Natural killer cell treated with Interleukin-12 subunit alpha and Interleukin-12 subunit beta and Interleukin-15 and Interleukin-18, amount 100 ng/mL, for 72 hours (primary cell): ENCODE results near the gene IL1RN. TPM values are rescaled to one million over a fixed set of nuclear protein-coding genes. Genes with fewer than 3 reads are reported as not detected.

Experiments
- ATAC-seq, 2 donors: fragments of 150-1000 bp; cut with Tn5 transposase in 1 of 2; sonication (Bioruptor Pico), chemical (Tn5 transposase) in 1 of 2; 2 replicates each; pipeline ENCODE4 v1.10.0; 2021
- DNase-seq: peaks from one replicate; pipeline ENCODE4 v3.0.0; 2022; ENCODE audit warnings: low spot score
- H3K27ac Mint-ChIP-seq, 2 donors: 1 replicate in 1 of 2; 2 replicates in 1 of 2; pipeline ENCODE4 v1.8.0; 2022; ENCODE audit warnings: mixed read lengths in 2 of 2, mild to moderate bottlenecking in 1 of 2, moderate library complexity in 1 of 2
- H3K27me3 Mint-ChIP-seq, 2 donors: 1 replicate in 1 of 2; 2 replicates in 1 of 2; pipeline ENCODE4 v1.8.0; 2022; ENCODE audit warnings: mixed read lengths in 2 of 2
- H3K36me3 Mint-ChIP-seq: one replicate; pipeline ENCODE4 v1.8.0; 2022; ENCODE audit warnings: mixed read lengths
- H3K4me1 Mint-ChIP-seq, 2 donors: 1 replicate in 1 of 2; 2 replicates in 1 of 2; pipeline ENCODE4 v1.8.0; 2022; ENCODE audit warnings: low read depth in 2 of 2, mixed read lengths in 2 of 2, mild to moderate bottlenecking in 1 of 2
- H3K4me3 Mint-ChIP-seq: one replicate; pipeline ENCODE4 v1.8.0; 2022; ENCODE audit warnings: mixed read lengths
- H3K9me3 Mint-ChIP-seq: 2 replicates; pipeline ENCODE4 v1.8.0; 2022; ENCODE audit warnings: mixed read lengths
- total RNA-seq, 2 donors: library from RNA; stranded (reverse); gene quantifications; one replicate each; pipeline ENCODE4 v1.2.3, GENCODE V29; 2022

Gene IL1RN
- total RNA-seq, 2 donors from 2014 or later, result 3.3 to 3.7 TPM

- no peaks in the 10 kb centered on the region for H3K9me3 Mint-ChIP-seq
- no peaks in the 10 kb centered on the region for H3K36me3 Mint-ChIP-seq
- DNase-seq, result peak; percentile 78
- no peaks in the 10 kb centered on the region for H3K27me3 Mint-ChIP-seq
- H3K27ac Mint-ChIP-seq, result no peak overlapping the region
- peaks cover 13 to 18% of the 10 kb centered on the region in 2 donors for H3K4me1 Mint-ChIP-seq
- no peak overlapping the region for H3K4me3 Mint-ChIP-seq
- ATAC-seq, result peak; percentile 51 to 64
Observed at GRCh38 chr2:113138428-113139322, 11.3 kb downstream of the IL1RN start.

GRCh38 chr2:113141451-113141850, 14.1 kb downstream of the IL1RN start:
- ATAC-seq (no peak), DNase-seq (no peak)
- peaks cover 13% of the 10 kb centered on the region in 2 donors for H3K4me1 Mint-ChIP-seq
- no peak overlapping the region for H3K27ac Mint-ChIP-seq
- H3K36me3 Mint-ChIP-seq, result no peaks in the 10 kb centered on the region
- no peak overlapping the region for H3K4me3 Mint-ChIP-seq
- H3K9me3 Mint-ChIP-seq, result peaks cover 4% of the 10 kb centered on the region
- H3K27me3 Mint-ChIP-seq, result no peaks in the 10 kb centered on the region

- no peak overlapping the region for H3K4me3 Mint-ChIP-seq
- no peak overlapping the region for H3K27ac Mint-ChIP-seq
- H3K36me3 Mint-ChIP-seq, result no peaks in the 10 kb centered on the region
- no peak for DNase-seq
- no peaks in the 10 kb centered on the region for H3K27me3 Mint-ChIP-seq
- peaks cover 4% of the 10 kb centered on the region for H3K9me3 Mint-ChIP-seq
- no peak for ATAC-seq
- peaks cover 6 to 9% of the 10 kb centered on the region in 2 donors for H3K4me1 Mint-ChIP-seq
Observed at GRCh38 chr2:113142290-113142689, 14.9 kb downstream of the IL1RN start.

- Mint-ChIP-seq H3K27ac (no peak overlapping the region), H3K4me1 (no peaks in the 10 kb centered on the region), H3K27me3 (no peaks in the 10 kb centered on the region), H3K4me3 (no peak overlapping the region), H3K9me3 (peaks cover 4% of the 10 kb centered on the region), H3K36me3 (no peaks in the 10 kb centered on the region)
- DNase-seq, result no peak
- no peak for ATAC-seq
Observed at GRCh38 chr2:113144259-113144658, 16.9 kb downstream of the IL1RN start.

GRCh38 chr2:113148606-113149552, 21.5 kb downstream of the IL1RN start:
- DNase-seq (no peak), ATAC-seq (no peak)
- no peak overlapping the region for H3K27ac Mint-ChIP-seq
- H3K4me1 Mint-ChIP-seq, result no peaks in the 10 kb centered on the region
- H3K27me3 Mint-ChIP-seq, result no peaks in the 10 kb centered on the region
- H3K4me3 Mint-ChIP-seq, result no peak overlapping the region
- peaks cover 4% of the 10 kb centered on the region for H3K9me3 Mint-ChIP-seq
- H3K36me3 Mint-ChIP-seq, result no peaks in the 10 kb centered on the region

GRCh38 chr2:113149553-113150257, 22.3 kb downstream of the IL1RN start:
- H3K9me3 Mint-ChIP-seq, result no peaks in the 10 kb centered on the region
- H3K4me1 Mint-ChIP-seq, result no peaks in the 10 kb centered on the region
- ATAC-seq, result peak in 1 of 2 donors; percentile 40
- no peak overlapping the region for H3K4me3 Mint-ChIP-seq
- H3K36me3 Mint-ChIP-seq, result no peaks in the 10 kb centered on the region
- H3K27me3 Mint-ChIP-seq, result no peaks in the 10 kb centered on the region
- H3K27ac Mint-ChIP-seq, result no peak overlapping the region
- no peak for DNase-seq

GRCh38 chr2:113150258-113150601, 22.8 kb downstream of the IL1RN start:
- no peaks in the 10 kb centered on the region for H3K27me3 Mint-ChIP-seq
- H3K27ac Mint-ChIP-seq, result no peak overlapping the region
- ATAC-seq (no peak), DNase-seq (no peak)
- no peaks in the 10 kb centered on the region for H3K4me1 Mint-ChIP-seq
- no peaks in the 10 kb centered on the region for H3K9me3 Mint-ChIP-seq
- H3K4me3 Mint-ChIP-seq, result no peak overlapping the region
- no peaks in the 10 kb centered on the region for H3K36me3 Mint-ChIP-seq

- ATAC-seq (no peak), DNase-seq (no peak)
- Mint-ChIP-seq H3K4me1 (peaks cover 11 to 12% of the 10 kb centered on the region in 2 donors), H3K27me3 (no peaks in the 10 kb centered on the region), H3K4me3 (no peak overlapping the region), H3K27ac (no peak overlapping the region), H3K9me3 (no peaks in the 10 kb centered on the region), H3K36me3 (no peaks in the 10 kb centered on the region)
Observed at GRCh38 chr2:113155331-113155730, 27.9 kb downstream of the IL1RN start.

GRCh38 chr2:113156278-113157117, 29.1 kb downstream of the IL1RN start:
- peak overlapping the region; percentile 60 for H3K4me3 Mint-ChIP-seq
- DNase-seq (no peak), ATAC-seq (no peak)
- H3K4me1 Mint-ChIP-seq, result peaks cover 11 to 12% of the 10 kb centered on the region in 2 donors
- peak overlapping the region in 1 of 2 donors; percentile 17 for H3K27ac Mint-ChIP-seq
- no peaks in the 10 kb centered on the region for H3K36me3 Mint-ChIP-seq
- H3K9me3 Mint-ChIP-seq, result no peaks in the 10 kb centered on the region
- no peaks in the 10 kb centered on the region for H3K27me3 Mint-ChIP-seq

- DNase-seq, result peak; percentile 73
- no peaks in the 10 kb centered on the region for H3K36me3 Mint-ChIP-seq
- ATAC-seq, result peak; percentile 87 to 93
- peak overlapping the region; percentile 83 for H3K4me3 Mint-ChIP-seq
- no peaks in the 10 kb centered on the region for H3K27me3 Mint-ChIP-seq
- no peaks in the 10 kb centered on the region for H3K9me3 Mint-ChIP-seq
- peaks cover 11 to 12% of the 10 kb centered on the region in 2 donors for H3K4me1 Mint-ChIP-seq
- peak overlapping the region; percentile 68 to 79 for H3K27ac Mint-ChIP-seq
Observed at GRCh38 chr2:113157118-113157896, 29.9 kb downstream of the IL1RN start.

- ATAC-seq, result peak in 1 of 2 donors; percentile 76
- peak overlapping the region; percentile 68 to 79 for H3K27ac Mint-ChIP-seq
- H3K27me3 Mint-ChIP-seq, result no peaks in the 10 kb centered on the region
Observed at GRCh38 chr2:113157897-113158753, 30.7 kb downstream of the IL1RN start.

More at GRCh38 chr2:113157897-113158753, 30.7 kb downstream of the IL1RN start:
- Mint-ChIP-seq H3K4me1 (peaks cover 11 to 12% of the 10 kb centered on the region in 2 donors), H3K9me3 (no peaks in the 10 kb centered on the region), H3K4me3 (peak overlapping the region; percentile 83), H3K36me3 (no peaks in the 10 kb centered on the region)
- no peak for DNase-seq
